Kidney tubule cell (primary cell): ENCODE results near the gene GZMA.
A peak's percentile ranks its signal among the peaks of the same experiment; 100 is the strongest.

Source experiments
- DNase-seq: peaks from one replicate; pipeline ENCODE4 v3.0.0-alpha.2; 2018; ENCODE audit warnings: low spot score

The GZMA gene

GRCh38 chr5:55110217-55110616 lies 7.8 kb downstream of the GZMA start:
- DNase-seq = no peak

GRCh38 chr5:55113327-55113726 lies 10.9 kb downstream of the GZMA start:
- no peak for DNase-seq

- no peak for DNase-seq
Measured at GRCh38 chr5:55114061-55114460, 11.6 kb downstream of the GZMA start.

GRCh38 chr5:55123365-55123764 lies 20.9 kb downstream of the GZMA start:
- no peak for DNase-seq

GRCh38 chr5:55134053-55134722 lies 31.7 kb downstream of the GZMA start:
- DNase-seq = no peak

GRCh38 chr5:55136521-55136920 lies 34.1 kb downstream of the GZMA start:
- DNase-seq = no peak

GRCh38 chr5:55140908-55141665 lies 38.6 kb downstream of the GZMA start:
- no peak for DNase-seq

GRCh38 chr5:55141945-55142690 lies 39.7 kb downstream of the GZMA start:
- DNase-seq = no peak

GRCh38 chr5:55143624-55144023 lies 41.2 kb downstream of the GZMA start:
- no peak for DNase-seq

- no peak for DNase-seq
Measured at GRCh38 chr5:55146080-55146479, 43.6 kb downstream of the GZMA start.

GRCh38 chr5:55146543-55147151 lies 44.2 kb downstream of the GZMA start:
- peak; percentile 85 for DNase-seq

- DNase-seq = no peak
Measured at GRCh38 chr5:55149308-55149795, 46.9 kb downstream of the GZMA start.

- peak; percentile 7 for DNase-seq
Measured at GRCh38 chr5:55151923-55152842, 49.7 kb downstream of the GZMA start.

- peak; percentile 78 for DNase-seq
Measured at GRCh38 chr5:55154873-55155272, 52.4 kb downstream of the GZMA start.
